CD4-positive, alpha-beta T cell treated with Interleukin-17A for 4 hours (primary cell): Measurements from ENCODE around the gene PCSK5.

Experiments
- DNase-seq: peaks from one replicate; pipeline ENCODE4 v3.0.0-alpha.2; 2020; ENCODE audit warnings: mixed read lengths

The PCSK5 gene

GRCh38 chr9:76203373-76203772 lies 312.9 kb downstream of the PCSK5 start:
- DNase-seq, result no peak

- DNase-seq, result no peak
These were observed 316.3 kb downstream of the PCSK5 start for GRCh38 chr9:76206821-76207220.

DNA sequence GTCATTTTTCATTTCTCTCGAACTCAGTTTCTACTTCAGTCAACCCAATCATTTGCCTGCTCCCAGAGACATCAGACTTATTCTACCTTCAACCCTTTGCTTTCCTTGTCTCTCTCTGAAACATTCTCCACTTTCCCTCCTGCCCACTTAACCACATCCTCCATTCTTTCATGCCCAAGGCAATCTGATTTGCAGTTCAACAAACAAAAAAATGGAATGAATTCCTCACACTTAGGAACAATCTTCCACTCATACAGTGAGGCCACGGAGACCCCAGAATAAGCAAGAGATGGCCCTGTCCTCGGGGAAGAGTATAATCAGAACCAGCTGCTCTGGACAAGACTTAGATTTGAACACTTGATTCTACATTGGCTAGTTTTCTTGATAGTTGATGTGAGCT lies 323.3 kb downstream of the PCSK5 start:
- DNase-seq, result no peak

DNA sequence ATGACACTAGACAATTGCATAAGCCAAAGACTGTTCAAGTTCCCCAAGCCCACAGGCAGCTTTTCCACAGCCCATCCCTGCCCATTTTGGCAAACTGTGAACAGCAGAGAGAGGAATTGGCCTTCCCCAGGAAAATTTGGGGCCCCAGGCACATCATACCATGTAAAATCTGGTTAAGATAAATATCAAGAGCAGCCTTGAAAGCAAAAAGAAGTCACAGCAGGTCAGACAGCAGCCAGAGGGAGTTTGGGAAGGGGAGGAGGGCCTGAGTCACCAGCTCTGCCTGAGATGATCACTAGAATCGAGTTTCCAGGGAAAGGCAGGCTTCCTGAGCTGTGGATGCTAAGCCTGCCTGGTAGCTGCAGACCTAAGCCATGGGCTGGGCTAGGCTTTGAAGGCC lies 324.6 kb downstream of the PCSK5 start:
- no peak for DNase-seq

DNA sequence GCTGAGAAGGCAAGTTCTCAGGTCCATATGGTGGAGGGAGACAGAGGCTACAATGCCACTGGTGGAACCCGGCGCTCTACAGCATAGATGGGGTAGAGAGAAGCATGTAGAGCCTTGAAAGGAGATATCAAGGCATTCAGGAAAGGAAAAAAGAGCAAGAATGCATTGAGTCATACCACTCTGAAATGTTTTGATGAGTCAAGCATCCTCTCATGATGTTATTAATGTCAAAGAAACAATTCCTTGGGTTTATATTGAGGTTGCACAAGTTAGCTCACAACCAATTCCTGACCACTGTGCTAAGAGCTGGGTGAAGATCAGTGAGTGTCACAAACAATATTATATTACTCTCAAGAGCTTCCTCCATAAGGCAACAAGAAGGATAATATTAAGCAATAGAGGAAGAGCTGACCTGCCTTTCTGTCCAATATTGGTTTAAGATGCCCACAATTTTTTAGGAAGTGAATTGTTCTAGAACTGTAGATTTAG lies 325.7 kb downstream of the PCSK5 start:
- no peak for DNase-seq

DNA sequence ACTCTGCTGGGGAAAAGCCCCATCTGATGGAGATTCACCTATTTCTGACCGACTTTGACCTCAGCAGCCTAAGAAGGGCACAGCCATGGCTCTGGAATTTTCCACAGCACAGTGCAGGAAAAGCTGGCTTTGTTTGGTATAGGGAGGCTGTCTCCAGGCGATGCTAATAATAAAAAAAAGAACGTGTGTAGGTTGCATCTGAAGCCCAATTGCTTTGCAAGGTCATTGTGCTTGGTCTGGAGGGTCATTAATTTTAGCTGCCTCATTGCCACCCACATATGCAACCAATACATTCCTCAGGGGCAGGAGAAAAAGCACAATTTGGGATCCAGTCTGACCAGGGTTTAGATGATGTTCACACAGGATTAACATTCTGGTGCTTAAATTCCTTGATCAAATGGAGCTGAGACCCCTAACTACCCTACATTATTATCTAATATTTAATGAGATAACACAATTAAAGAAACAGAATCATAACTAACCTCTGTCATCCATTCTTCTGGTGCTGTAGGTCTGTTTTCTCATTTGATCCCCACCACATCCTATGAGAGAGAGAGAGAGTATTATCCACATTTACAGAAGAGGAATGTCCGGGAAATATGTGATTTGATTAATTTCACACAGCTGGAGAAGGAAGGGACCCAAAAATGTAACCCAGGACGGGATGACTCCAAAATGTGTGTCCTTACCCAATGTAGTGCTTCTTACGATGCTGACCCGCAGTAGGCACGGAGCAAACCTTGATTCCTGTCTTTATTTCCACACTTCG lies 327.8 kb downstream of the PCSK5 start:
- no peak for DNase-seq

GRCh38 chr9:76218886-76219445 lies 328.5 kb downstream of the PCSK5 start:
- no peak for DNase-seq

DNA sequence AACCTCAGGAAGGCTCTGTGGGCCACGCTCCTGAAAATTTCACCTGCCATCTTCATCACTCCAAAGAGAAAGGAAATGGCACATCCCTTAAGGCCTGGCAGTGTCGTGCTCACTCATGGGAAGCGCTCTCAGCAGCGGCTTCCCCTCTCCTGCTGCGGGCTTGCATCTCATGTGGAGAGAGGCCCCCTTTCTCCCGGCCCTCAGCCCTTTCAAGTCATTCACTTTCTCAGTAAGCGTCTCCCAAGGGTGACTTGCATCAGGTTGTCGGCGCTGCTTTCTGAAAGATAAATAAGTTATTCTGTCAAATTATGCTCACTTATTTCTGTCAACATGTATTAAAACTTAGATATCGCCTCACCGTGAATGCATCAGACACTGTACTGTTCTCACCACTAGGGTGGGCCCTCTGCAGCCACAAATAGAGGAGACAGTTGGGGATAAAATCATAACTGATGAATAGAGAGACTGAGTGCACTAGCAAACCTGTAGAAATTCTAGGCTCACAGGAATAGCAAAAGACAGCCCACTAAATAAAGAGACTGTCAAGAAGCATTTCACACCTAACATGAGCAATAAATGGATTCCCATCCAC lies 329.2 kb downstream of the PCSK5 start:
- no peak for DNase-seq

DNA sequence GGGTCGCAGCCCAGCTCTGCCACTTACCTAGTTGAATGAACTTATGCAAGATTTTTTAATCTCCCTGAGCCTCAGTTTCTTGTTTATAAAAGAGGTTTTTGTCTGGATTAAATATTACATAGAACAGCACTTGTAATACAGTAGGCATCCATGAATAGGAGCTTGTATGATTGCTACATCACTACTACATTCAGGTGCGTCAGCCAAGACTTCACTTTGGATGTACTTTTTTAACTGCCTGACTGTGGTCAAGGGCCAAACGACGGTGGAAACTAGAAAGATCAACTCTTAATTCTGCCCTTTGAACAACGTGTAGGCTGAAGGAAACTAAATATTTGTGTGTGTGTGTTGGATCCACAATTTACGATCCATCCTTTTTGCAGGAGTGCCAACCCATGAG lies 330.9 kb downstream of the PCSK5 start:
- DNase-seq, result no peak

DNA sequence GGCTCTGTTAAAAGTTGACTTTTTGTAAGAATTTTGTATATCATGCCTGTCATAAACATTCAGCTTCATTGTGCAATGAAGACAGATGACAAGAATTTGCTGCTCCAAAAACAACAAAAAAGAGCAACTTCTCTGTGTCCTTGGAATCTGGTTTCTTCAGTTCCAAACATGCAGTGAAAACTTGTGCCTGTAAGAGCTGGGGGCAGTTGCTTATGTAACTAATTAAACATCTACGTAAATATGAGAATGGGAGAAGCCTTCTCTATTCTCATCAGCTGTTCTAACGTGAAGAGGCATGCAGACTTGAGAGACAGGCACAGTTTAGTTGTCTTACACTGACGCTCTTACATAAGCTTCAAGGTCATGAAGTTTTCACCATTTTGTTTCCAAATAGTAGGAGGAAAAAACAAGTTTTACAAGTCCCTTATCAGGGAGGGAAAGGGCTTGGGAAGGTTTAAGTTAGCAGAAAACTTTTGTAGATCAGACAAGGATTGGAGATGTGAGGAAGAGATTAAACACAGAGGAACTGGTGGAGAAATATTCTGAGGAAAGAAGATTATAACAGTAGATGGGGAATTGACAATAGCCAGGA lies 333.4 kb downstream of the PCSK5 start:
- DNase-seq, result no peak

DNA sequence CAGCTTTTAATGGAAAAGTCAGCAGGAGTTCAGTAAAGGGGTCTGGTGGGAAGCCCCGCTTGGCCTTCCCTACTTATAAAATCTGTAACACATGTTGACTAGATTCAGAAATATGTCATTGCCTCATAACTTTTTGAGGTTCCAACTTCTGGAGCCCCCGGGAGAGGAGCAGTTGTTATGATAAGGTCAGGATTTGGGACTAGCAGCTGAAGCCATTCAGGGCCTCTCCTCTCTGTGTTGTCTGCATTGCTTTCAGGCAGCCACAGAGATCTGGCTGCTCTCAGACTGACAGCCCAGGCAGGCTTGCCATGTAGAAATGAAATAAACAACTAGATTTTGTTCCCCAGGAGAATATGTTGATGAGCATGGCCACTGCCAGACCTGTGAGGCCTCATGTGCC lies 336.7 kb downstream of the PCSK5 start:
- no peak for DNase-seq

DNA sequence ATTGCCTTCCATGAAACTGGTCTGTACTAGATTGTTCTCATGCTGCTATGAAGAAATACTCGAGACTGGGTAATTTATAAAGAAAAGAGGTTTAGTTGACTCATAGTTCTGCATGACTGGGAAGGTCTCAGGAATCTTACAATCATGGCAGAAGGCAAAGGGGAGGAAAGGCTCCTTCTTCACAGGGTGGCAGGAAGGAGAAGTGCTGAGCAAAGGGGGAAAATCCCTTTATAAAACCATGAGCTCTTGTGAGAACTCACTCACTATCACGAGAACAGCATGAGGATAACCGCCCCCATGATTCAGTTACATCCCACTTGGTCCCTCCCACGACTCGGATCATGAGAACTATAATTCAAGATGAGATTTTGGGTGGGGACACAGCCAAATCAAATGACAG lies 340.5 kb downstream of the PCSK5 start:
- no peak for DNase-seq

DNA sequence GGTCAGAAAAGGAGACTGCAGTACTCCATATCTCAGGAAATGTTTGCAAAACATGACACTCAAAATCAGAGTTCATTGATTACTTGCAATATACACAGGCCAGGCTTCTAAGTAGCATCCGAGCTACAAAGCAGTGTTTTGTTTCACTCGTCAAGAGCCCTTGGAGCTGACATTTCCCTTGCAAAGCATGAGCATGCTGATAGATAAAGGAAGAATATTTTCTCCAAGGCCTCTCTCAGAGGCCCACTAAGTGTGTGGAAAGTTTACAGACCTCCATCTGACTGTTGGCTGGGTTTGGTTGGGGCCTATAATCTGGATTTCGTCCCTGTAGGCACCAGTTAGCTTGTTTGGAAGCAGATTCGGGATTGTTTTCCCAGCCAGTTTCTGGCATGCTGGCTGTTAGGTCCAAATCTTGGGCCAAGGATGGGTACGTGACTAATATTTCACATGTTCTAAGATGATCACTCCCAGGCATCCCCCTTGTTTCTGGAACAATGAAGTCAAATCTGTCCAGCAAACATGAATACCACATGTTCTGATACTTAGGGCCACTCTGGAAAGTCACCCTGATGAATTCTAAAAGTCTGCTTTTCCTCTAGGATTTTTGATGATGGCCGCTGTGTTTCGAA lies 342.5 kb downstream of the PCSK5 start:
- DNase-seq, result no peak

- no peak for DNase-seq
These were observed 350.1 kb downstream of the PCSK5 start for GRCh38 chr9:76240578-76240977.

DNA sequence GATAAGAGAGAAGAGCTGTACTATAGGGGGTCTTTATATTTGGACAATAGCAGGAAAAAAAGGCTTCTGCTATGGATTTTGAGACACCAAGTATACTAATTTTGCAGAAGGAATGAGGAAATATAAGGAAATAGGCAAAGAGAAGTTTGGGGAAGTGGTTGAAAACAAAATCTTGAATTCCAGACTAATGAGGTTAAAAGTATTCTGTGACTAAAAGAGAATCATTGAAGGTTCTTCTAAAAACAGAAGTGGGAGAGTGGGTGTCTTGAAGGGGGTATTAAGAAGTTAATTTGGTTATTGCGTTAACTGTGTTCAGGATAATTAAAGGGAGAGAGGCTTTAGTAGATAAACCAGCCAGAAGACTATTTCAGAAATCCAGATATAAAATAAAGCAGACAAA lies 355.0 kb downstream of the PCSK5 start:
- DNase-seq, result no peak

- DNase-seq, result no peak
These were observed 356.2 kb downstream of the PCSK5 start for GRCh38 chr9:76246680-76247079.

GRCh38 chr9:76247426-76247825 lies 357.0 kb downstream of the PCSK5 start:
- DNase-seq, result no peak

DNA sequence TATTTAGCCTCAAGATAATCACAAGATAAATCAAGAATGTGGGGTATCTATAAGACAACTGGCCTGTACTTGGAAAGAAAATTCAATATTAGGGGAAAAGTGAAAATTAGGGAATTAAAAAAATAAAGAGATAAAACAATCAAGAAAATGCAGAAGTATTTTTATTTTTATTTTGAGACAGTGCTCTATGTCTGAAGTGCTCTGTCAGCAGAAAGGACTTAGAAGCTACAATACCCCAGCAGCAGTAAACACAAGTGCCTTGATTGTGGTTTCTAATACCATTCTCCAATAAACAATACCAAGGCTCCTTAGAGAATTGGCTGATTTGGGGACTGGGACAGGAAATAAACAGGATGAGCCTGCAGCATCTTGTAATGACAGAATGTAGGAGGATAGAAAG lies 358.8 kb downstream of the PCSK5 start:
- no peak for DNase-seq

- no peak for DNase-seq
These were observed 365.4 kb downstream of the PCSK5 start for GRCh38 chr9:76255781-76256455.

DNA sequence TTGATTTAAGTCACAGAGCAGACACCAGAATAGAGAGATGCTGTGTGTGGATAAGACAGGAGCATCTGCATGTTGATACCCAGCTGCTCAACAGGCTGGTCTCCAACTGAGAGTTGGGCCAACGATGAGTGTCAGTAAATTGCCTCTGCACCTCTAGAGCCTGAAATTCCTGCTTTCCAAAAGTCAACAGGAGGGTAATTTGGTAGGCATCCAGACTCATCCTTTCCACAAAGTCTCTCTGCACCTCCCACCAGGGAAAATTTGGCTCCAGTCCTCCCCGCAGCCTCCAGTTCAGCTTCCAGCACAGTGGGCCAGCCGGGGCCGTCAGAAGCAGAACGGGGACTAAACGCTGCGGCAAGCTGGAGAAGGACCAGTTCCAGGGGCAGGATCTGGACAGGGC lies 366.8 kb downstream of the PCSK5 start:
- no peak for DNase-seq

GRCh38 chr9:76266649-76267283 lies 376.3 kb downstream of the PCSK5 start:
- no peak for DNase-seq

DNA sequence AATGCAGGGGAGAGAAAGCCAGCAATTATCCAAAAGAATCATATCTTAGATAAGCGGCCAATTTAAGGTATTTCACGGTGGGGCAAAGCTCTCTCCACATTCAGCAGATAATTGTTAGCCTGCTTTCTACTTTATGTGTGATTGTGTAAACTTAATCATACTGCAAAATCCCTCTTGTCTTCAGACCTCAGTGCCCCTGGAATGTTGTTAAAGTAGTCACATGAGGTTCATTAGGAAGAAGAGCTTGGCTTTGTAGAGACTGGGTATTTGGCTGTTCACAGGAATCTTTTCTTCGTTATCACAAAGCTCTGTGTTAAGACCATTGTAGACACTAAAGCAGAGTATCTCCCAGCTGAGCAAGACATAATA lies 376.8 kb downstream of the PCSK5 start:
- DNase-seq, result no peak

DNA sequence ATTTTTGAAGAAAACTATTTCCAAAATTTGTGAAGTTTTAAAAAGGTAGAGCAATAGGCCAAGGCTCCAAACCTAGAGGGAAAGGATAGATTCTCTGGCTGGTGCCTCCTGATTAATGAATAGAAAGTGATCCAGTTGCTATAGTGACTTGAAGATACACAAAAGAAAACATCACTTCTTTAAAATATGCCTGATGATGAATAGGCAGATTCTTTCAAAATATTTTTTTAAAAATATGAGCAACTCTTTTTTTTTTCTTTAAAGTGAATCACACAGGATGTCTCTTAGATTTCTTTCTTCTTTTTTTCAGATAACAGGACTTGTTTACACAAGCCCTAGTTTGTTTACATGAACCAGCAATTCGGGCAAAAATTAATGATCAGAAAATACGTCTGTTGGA lies 379.3 kb downstream of the PCSK5 start:
- no peak for DNase-seq
